ENCODE data around the gene ALK. TPM values are rescaled to one million over a fixed set of nuclear protein-coding genes. Genes with fewer than 3 reads are reported as not detected.

The ALK gene
- polyA plus RNA-seq, 1 of the 3 experiments (the other 2 are of a cell fraction): 0.30 TPM

DNA sequence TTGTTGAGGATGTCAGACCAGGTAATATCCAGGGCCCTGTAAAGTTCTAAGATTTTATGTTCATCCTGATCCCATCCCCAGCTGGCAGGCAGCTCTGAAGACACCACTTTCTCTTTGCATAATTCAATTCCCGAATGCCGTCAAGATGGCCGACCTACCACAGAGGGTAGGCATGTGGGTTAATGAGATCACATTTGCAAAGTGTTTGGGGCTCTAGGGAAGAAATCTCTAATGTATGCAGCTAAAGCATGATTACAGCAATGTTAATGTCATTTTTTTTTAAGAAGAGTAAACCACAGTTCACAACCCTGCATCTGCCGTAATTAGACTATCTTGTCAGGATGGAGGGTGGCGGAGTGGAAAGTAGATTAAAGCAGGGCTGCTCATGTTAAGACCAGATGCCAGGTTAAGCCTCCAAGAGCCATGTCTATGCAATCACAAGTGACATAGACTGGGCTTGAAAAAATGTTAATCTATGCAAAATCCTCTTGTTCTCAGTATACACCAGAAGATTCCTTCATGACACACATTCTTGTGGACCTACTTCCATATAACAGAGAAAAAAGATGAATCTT, 131.4 kb downstream of the ALK start:
- H3K79me2 ChIP-seq (ENCODE audit: insufficient read depth): no peaks in the 10 kb centered on the region
- no peaks in the 10 kb centered on the region for H4K20me1 ChIP-seq (ENCODE audit: insufficient read depth)
- 90% methylated on average over 5 of the region's 5 CpGs for WGBS (ENCODE audit: low lambda C conversion rate)
- H3K27ac ChIP-seq (ENCODE audit: low read depth in 2 of 2, low read length in 1 of 2): no peak overlapping the region; a peak in 1 of 4 replicates
- H3K4me2 ChIP-seq: no peak overlapping the region
- ChIA-PET POLR2A (no interaction called here), CTCF (interaction anchor here (0.9 to 1.6 kb wide), 2 partner anchors 127 to 133 kb away, joined by 3 to 4 read pairs; no protein-coding TSS in a partner anchor)
- no peaks in the 10 kb centered on the region for H3F3A ChIP-seq (replicated peaks; ENCODE audit: insufficient read depth)
- DNase-seq: no peak
- H3K9me3 ChIP-seq: no peaks in the 10 kb centered on the region
- no peaks in the 10 kb centered on the region for H3K9me2 ChIP-seq
- H2AFZ ChIP-seq (ENCODE audit: low read depth): no peak overlapping the region
- no peaks in the 10 kb centered on the region for H3K27me3 ChIP-seq (ENCODE audit: insufficient read depth)
- H3K4me1 ChIP-seq (ENCODE audit: control insufficient read depth in 1 of 2, insufficient read depth in 2 of 2, low read depth in 1 of 2, low read length in 1 of 2): peaks cover 0 to 12% of the 10 kb centered on the region in 2 experiments; a peak in 1 of 4 replicates
- no peaks in the 10 kb centered on the region for H3K36me3 ChIP-seq (replicated peaks in 1 of 2; ENCODE audit: control insufficient read depth in 1 of 2, insufficient read depth in 2 of 2, low read length in 1 of 2)
- no peak overlapping the region for H3K9ac ChIP-seq
- H3K4me3 ChIP-seq (ENCODE audit: low read depth in 2 of 2, low read length in 1 of 2): no peak overlapping the region; a peak in 1 of 4 replicates
- no peak for TF ChIP-seq FOXJ3 (CRISPR knock-in tag; IDR thresholded peaks at IDR 0.05)
- TF ChIP-seq, protein P1, sequence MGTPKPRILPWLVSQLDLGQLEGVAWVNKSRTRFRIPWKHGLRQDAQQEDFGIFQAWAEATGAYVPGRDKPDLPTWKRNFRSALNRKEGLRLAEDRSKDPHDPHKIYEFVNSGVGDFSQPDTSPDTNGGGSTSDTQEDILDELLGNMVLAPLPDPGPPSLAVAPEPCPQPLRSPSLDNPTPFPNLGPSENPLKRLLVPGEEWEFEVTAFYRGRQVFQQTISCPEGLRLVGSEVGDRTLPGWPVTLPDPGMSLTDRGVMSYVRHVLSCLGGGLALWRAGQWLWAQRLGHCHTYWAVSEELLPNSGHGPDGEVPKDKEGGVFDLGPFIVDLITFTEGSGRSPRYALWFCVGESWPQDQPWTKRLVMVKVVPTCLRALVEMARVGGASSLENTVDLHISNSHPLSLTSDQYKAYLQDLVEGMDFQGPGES (IDR thresholded peaks at IDR 0.05; ENCODE audit: low read depth, low read length): no peak
- TF ChIP-seq MXI1 (IDR thresholded peaks at IDR 0.05; ENCODE audit: low read depth, low read length): no peak
- TF ChIP-seq, protein P2, sequence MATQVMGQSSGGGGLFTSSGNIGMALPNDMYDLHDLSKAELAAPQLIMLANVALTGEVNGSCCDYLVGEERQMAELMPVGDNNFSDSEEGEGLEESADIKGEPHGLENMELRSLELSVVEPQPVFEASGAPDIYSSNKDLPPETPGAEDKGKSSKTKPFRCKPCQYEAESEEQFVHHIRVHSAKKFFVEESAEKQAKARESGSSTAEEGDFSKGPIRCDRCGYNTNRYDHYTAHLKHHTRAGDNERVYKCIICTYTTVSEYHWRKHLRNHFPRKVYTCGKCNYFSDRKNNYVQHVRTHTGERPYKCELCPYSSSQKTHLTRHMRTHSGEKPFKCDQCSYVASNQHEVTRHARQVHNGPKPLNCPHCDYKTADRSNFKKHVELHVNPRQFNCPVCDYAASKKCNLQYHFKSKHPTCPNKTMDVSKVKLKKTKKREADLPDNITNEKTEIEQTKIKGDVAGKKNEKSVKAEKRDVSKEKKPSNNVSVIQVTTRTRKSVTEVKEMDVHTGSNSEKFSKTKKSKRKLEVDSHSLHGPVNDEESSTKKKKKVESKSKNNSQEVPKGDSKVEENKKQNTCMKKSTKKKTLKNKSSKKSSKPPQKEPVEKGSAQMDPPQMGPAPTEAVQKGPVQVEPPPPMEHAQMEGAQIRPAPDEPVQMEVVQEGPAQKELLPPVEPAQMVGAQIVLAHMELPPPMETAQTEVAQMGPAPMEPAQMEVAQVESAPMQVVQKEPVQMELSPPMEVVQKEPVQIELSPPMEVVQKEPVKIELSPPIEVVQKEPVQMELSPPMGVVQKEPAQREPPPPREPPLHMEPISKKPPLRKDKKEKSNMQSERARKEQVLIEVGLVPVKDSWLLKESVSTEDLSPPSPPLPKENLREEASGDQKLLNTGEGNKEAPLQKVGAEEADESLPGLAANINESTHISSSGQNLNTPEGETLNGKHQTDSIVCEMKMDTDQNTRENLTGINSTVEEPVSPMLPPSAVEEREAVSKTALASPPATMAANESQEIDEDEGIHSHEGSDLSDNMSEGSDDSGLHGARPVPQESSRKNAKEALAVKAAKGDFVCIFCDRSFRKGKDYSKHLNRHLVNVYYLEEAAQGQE (IDR thresholded peaks at IDR 0.05; ENCODE audit: low read depth, low read length): no peak
- no peak for TF ChIP-seq RCOR1 (IDR thresholded peaks at IDR 0.05; ENCODE audit: low read length)
- no peak for TF ChIP-seq CHD2 (IDR thresholded peaks at IDR 0.05; ENCODE audit: low read length, partially characterized antibody)
- TF ChIP-seq, protein P3, sequence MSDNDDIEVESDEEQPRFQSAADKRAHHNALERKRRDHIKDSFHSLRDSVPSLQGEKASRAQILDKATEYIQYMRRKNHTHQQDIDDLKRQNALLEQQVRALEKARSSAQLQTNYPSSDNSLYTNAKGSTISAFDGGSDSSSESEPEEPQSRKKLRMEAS (IDR thresholded peaks at IDR 0.05; ENCODE audit: low read depth): no peak
- no peak for TF ChIP-seq FOXM1 (IDR thresholded peaks at IDR 0.05; ENCODE audit: low read depth)
- no peak for TF ChIP-seq EP300 (IDR thresholded peaks at IDR 0.05; ENCODE audit: borderline replicate concordance in 1 of 2, low read depth in 1 of 2, low read length in 1 of 2)
- TF ChIP-seq, protein P4, sequence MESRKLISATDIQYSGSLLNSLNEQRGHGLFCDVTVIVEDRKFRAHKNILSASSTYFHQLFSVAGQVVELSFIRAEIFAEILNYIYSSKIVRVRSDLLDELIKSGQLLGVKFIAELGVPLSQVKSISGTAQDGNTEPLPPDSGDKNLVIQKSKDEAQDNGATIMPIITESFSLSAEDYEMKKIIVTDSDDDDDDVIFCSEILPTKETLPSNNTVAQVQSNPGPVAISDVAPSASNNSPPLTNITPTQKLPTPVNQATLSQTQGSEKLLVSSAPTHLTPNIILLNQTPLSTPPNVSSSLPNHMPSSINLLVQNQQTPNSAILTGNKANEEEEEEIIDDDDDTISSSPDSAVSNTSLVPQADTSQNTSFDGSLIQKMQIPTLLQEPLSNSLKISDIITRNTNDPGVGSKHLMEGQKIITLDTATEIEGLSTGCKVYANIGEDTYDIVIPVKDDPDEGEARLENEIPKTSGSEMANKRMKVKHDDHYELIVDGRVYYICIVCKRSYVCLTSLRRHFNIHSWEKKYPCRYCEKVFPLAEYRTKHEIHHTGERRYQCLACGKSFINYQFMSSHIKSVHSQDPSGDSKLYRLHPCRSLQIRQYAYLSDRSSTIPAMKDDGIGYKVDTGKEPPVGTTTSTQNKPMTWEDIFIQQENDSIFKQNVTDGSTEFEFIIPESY (IDR thresholded peaks at IDR 0.05; ENCODE audit: borderline replicate concordance, low read depth): no peak
- TF ChIP-seq TEAD4 (IDR thresholded peaks at IDR 0.05; ENCODE audit: borderline replicate concordance, insufficient read depth): no peak
- TF ChIP-seq NFIC (IDR thresholded peaks at IDR 0.05; ENCODE audit: borderline replicate concordance): no peak
- no peak for TF ChIP-seq GATA2 (CRISPR knock-in tag; IDR thresholded peaks at IDR 0.05)
